GM18909 (cell line): ENCODE data around the gene AHRR.
A peak's percentile ranks its signal among the peaks of the same experiment; 100 is the strongest.
"Not testable (repeated sequence)": the region's sequence is repeated elsewhere in the genome, so short reads cannot be mapped to it uniquely, and the experiment has no call there.

ENCODE experiments used
- ATAC-seq: cut with Tn5 transposase; IDR thresholded peaks from one replicate; pipeline ENCODE4 v1.9.1; 2021; ENCODE audit warnings: mild to moderate bottlenecking; ENCODE audit not compliant: unreplicated experiment, poor library complexity

AHRR gene

GRCh38 chr5:466661-467310 lies 145.3 kb downstream of the AHRR start:
- no peak for ATAC-seq

- no peak for ATAC-seq
Observed at GRCh38 chr5:468401-468800, 146.9 kb downstream of the AHRR start.

DNA sequence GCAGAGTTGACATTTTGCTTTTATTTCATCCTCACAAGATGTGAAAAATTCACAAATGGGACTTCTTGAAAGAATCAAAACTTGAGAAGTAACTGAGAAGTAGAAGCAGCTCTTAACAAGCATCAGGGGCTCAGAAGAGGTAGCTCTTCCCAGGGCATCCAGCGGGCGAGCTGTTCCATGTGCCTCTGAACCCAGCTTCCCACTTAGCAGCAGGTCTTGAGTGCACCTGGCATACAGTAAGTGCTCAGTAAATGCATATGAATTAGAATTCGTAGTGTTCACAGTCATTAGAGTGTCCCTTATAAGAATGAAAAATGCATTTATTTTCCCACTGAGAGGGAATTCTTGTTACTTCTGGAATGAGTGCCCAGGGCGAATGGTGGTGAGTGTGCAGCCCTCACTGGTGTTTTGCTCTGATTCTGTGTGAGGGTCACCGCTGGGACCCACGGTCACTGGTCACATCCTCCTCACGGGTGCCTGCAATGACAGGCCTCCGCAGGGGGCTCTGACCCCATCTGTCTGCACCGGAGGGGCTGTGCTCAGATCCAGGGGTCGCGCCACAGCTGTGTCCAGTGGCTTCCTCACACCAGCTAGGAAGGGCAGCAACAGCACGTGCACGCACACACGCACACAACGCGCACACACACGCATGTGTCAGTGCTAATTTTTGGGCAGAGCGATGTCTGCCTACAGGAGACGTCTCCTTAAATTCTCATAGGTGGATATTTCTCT lies 148.4 kb downstream of the AHRR start:
- ATAC-seq: no peak

DNA sequence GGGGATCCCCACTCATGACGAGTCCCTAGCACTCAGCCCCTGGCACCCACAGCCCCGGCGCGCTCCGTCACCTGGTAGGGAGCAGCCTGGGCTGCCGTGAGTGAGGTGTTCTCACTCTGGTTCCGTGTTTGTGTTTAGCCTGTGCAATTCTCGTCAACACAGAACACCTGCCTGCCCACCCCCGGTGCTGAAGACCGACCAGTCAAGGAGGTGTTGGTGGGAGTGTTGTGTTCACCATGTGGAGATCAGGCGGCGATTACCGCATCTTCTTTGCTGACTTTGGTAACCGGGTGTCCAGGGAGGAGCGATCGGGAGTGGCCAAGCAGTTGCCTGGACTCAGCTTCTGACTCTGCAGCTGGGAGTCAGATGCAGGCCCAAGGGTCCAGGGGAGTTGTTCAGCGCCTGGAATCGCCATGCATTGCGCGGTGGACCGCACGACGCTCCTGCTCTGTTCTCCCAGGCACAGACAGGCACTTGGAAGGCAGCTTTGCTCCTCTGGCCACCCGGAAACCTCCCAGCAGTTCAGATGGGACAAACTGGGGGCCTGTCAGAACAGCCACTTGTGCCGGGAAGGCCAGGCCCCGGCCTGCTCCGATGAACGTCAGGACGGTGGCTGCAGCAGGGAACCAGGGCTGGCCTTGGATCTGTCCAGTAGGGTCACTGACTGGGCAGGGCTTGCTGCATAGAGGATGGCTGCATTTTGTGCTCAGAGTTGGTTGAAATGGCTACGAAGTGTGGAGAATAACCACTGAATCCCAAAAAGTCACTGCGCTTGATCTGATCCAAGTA lies 149.6 kb downstream of the AHRR start:
- ATAC-seq: no peak

GRCh38 chr5:471750-472058 lies 150.2 kb downstream of the AHRR start:
- ATAC-seq: no peak

GRCh38 chr5:472076-472655 lies 150.7 kb downstream of the AHRR start:
- ATAC-seq: peak; percentile 23

- peak; percentile 75 for ATAC-seq
Observed at GRCh38 chr5:472656-473550, 151.4 kb downstream of the AHRR start.

GRCh38 chr5:473551-474192 lies 152.2 kb downstream of the AHRR start:
- ATAC-seq: peak; percentile 28

DNA sequence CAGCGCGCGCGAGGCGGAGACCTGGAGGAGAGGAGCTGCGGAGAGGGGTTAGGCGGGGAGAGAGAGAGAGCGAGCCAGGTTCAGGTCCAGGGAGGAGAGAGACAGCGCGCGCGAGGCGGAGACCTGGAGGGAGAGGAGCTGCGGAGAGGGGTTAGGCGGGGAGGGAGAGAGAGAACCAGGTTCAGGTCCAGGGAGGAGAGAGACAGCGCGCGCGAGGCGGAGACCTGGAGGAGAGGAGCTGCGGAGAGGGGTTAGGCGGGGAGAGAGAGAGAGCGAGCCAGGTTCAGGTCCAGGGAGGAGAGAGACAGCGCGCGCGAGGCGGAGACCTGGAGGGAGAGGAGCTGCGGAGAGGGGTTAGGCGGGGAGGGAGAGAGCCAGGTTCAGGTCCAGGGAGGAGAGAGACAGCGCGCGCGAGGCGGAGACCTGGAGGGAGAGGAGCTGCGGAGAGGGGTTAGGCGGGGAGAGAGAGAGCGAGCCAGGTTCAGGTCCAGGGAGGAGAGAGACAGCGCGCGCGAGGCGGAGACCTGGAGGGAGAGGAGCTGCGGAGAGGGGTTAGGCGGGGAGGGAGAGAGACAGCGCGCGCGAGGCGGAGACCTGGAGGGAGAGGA lies 152.8 kb downstream of the AHRR start:
- ATAC-seq: not testable (repeated sequence)

DNA sequence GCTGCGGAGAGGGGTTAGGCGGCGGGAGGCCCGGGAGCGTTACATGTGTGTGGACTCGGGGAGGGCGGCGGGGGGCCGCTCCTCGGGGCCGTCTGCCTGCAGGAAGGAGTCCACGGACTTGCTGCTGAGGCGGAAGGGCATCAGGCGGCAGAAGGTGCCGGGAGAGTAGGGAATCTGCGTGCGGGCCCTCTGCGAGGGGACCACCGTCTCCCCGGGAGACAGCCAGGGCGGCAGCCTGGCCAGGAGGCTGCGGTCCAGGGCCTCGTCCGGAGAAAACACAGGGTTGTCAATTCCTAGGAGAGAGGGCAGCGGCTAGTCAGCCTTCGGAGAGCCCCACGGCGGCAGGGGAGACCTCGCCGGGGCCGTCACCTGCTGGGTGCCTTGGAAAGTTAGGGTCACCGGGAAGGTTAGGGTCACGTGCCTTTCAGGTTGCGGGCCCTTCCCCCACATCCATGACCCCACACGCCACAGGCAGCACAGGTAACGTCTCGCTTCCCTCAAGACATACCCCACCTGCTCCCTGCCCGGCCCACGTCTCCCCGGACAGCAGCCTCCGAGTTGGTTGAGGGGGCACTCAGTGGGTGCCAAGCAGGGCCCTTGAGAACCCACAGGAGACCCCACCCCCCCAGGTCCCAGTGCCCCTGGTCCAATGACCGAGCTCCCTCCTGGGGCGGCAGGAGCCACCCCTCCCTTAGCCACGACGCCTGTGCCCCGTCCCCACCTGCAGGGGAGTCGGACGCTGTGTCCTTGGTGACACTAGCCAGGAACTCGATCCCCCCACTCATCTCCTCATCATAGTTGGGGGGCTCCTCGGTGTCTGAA lies 153.5 kb downstream of the AHRR start:
- ATAC-seq: no peak

- ATAC-seq: no peak
Observed at GRCh38 chr5:475704-476101, 154.2 kb downstream of the AHRR start.

GRCh38 chr5:476102-476813 lies 154.7 kb downstream of the AHRR start:
- no peak for ATAC-seq

DNA sequence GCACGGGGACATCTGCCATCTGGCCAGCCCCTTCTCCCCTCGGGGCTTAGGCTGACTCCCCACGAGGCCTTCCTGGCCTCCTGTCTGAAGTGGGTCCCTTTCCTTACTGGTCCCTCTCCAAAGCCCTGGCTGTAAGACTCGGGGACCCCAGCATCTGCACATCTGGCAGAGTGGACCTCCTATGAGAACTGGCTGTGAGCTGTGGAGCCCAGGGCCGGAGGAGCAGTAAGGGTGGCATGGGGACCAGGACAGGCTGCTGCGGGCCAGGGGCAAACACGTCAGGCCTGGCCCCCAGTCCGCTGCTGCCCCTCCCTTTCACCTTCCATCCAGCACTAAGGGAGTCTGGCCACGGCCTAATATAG lies 155.3 kb downstream of the AHRR start:
- no peak for ATAC-seq

DNA sequence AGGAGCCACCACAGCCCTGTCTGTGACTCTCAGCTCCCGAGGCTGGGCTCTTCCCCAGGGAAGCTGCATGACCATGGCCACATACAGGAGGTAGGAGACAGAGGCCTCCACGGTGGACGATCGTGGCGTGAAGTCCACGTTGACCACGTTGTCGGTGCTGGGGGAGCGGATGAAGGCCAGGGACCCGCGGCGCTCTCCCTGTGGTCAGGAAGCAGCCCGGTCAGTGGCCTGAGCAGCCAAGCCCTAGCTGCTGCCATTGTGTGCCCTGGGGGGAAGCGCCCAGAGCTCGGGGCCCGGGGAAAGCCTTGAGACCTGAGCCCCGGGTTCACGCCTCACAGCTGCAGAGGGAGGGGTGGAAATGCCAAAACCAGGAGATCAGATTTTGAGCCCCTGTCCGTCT lies 155.7 kb downstream of the AHRR start:
- no peak for ATAC-seq

DNA sequence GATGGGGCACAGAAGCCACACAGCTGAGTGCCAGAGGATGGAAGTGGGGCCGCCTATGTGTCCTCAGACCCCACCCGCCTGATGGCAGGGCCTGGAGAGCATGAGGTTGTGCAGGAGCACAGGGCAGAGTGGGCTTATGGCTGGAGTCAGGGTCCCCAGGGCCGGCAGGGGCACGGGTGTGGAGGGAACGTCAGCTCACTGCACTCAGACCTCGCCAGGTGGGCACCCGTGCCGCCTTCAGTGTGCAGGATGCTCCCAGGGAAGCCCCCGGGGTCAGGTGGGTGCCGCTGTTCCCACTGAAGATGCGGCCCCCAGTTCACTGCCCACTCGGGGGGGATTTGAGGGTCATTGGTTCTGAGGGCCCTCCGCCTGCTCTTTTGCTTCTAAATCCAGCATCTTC lies 156.4 kb downstream of the AHRR start:
- no peak for ATAC-seq

DNA sequence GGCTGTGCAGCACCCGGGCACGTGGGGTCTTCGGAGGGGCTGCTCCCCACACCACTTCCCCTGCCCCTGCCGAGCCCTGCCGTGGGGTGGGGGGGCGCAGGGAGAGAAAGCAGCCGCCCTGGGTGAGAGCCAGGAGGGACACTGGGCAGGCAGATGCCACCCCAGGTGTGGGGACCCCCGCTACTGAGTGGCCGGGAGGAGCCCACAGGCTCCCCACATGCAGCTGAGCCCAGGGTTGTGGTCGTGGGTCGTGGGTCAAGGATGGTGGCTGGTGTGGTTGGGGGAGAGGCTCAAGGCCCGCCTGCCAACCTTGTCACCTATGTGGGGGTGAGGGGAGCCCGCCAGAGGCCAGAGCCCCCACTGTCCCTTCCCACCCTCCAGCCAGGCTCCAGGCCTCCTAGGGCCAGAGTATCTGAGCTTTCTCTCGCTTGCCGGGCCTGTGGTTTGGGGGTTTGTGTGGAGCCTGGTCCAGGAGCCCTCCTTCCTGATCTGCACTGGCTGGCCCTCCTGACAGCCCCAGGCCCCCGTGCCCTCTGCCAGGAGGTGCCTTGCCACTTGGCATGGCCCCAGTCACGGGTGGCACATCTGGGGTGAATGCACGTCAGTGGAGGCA lies 157.0 kb downstream of the AHRR start:
- ATAC-seq: no peak

GRCh38 chr5:478982-479535 lies 157.5 kb downstream of the AHRR start:
- no peak for ATAC-seq
